ENCODE results near the gene DNM3.
A peak's percentile ranks its signal among the peaks of the same experiment; 100 is the strongest.

DNM3 gene

GRCh38 chr1:172388490-172388889 is 547.2 kb downstream of the DNM3 start:
- DNase-seq (ENCODE audit: low read depth in 1 of 2, low spot score in 1 of 2) = no peak

- DNase-seq (ENCODE audit: low read depth in 1 of 2, low spot score in 1 of 2) = no peak
Observed at GRCh38 chr1:172390301-172390682, 549.0 kb downstream of the DNM3 start.

- DNase-seq (ENCODE audit: low read depth in 1 of 2, low spot score in 1 of 2) = no peak
Observed at GRCh38 chr1:172390683-172391551, 549.6 kb downstream of the DNM3 start.

- no peak for DNase-seq (ENCODE audit: low read depth in 1 of 2, low spot score in 1 of 2)
Observed at GRCh38 chr1:172391976-172392375, 550.7 kb downstream of the DNM3 start.

GRCh38 chr1:172393354-172393753 is 552.1 kb downstream of the DNM3 start:
- no peak for DNase-seq (ENCODE audit: low read depth in 1 of 2, low spot score in 1 of 2)

GRCh38 chr1:172394141-172394751 is 552.9 kb downstream of the DNM3 start:
- DNase-seq (ENCODE audit: low read depth in 1 of 2, low spot score in 1 of 2) = peak; percentile 17 to 31

- no peak for DNase-seq (ENCODE audit: low read depth in 1 of 2, low spot score in 1 of 2)
Observed at GRCh38 chr1:172394811-172395210, 553.5 kb downstream of the DNM3 start.

- DNase-seq (ENCODE audit: low read depth in 1 of 2, low spot score in 1 of 2) = no peak
Observed at GRCh38 chr1:172395576-172395975, 554.3 kb downstream of the DNM3 start.

- no peak for DNase-seq (ENCODE audit: low read depth in 1 of 2, low spot score in 1 of 2)
Observed at GRCh38 chr1:172397221-172397620, 555.9 kb downstream of the DNM3 start.

- no peak for DNase-seq (ENCODE audit: low read depth in 1 of 2, low spot score in 1 of 2)
Observed at GRCh38 chr1:172397633-172398032, 556.3 kb downstream of the DNM3 start.

- no peak for DNase-seq (ENCODE audit: low read depth in 1 of 2, low spot score in 1 of 2)
Observed at GRCh38 chr1:172398193-172398592, 556.9 kb downstream of the DNM3 start.

- DNase-seq (ENCODE audit: low read depth in 1 of 2, low spot score in 1 of 2) = no peak
Observed at GRCh38 chr1:172398970-172399755, 557.9 kb downstream of the DNM3 start.

GRCh38 chr1:172399756-172400721 is 558.7 kb downstream of the DNM3 start:
- no peak for DNase-seq (ENCODE audit: low read depth in 1 of 2, low spot score in 1 of 2)

GRCh38 chr1:172400722-172401105 is 559.4 kb downstream of the DNM3 start:
- no peak for DNase-seq (ENCODE audit: low read depth in 1 of 2, low spot score in 1 of 2)

GRCh38 chr1:172401477-172401876 is 560.2 kb downstream of the DNM3 start:
- no peak for DNase-seq (ENCODE audit: low read depth in 1 of 2, low spot score in 1 of 2)

- no peak for DNase-seq (ENCODE audit: low read depth in 1 of 2, low spot score in 1 of 2)
Observed at GRCh38 chr1:172401892-172402291, 560.6 kb downstream of the DNM3 start.

GRCh38 chr1:172402878-172403569 is 561.7 kb downstream of the DNM3 start:
- DNase-seq (ENCODE audit: low read depth in 1 of 2, low spot score in 1 of 2) = no peak

GRCh38 chr1:172404121-172404520 is 562.8 kb downstream of the DNM3 start:
- DNase-seq (ENCODE audit: low read depth in 1 of 2, low spot score in 1 of 2) = no peak

GRCh38 chr1:172405912-172406311 is 564.6 kb downstream of the DNM3 start:
- no peak for DNase-seq (ENCODE audit: low read depth in 1 of 2, low spot score in 1 of 2)

- no peak for DNase-seq (ENCODE audit: low read depth in 1 of 2, low spot score in 1 of 2)
Observed at GRCh38 chr1:172406968-172407367, 565.7 kb downstream of the DNM3 start.
